Neutrophil (primary cell): ENCODE results near the gene GNB4.

Experiments
- H3K27ac ChIP-seq: fragments of 200-600 bp; sonication (generic); 2 replicates; pipeline ENCODE4 v1.5.1; 2016; ENCODE audit warnings: mild to moderate bottlenecking, moderate library complexity
- H3K27me3 ChIP-seq: fragments of 200-600 bp; sonication (generic); 2 replicates; pipeline ENCODE4 v1.6.0; 2016; ENCODE audit warnings: mild to moderate bottlenecking
- H3K36me3 ChIP-seq: fragments of 200-600 bp; sonication (generic); 2 replicates; pipeline ENCODE4 v1.5.1; 2017
- H3K4me1 ChIP-seq, 2 experiments: fragments of 200-600 bp in 1 of 2; sonication (generic) in 1 of 2; 1 replicate in 1 of 2; 2 replicates in 1 of 2; pipeline versions ENCODE4 v1.5.1 to v1.6.1; 2013 to 2016; ENCODE audit warnings: low read depth in 1 of 2, low read length in 1 of 2, mild to moderate bottlenecking in 1 of 2, moderate library complexity in 1 of 2; ENCODE audit not compliant: control insufficient read depth in 1 of 2, insufficient read depth in 1 of 2
- H3K4me3 ChIP-seq, 2 experiments: fragments of 200-600 bp in 1 of 2; sonication (generic) in 1 of 2; 1 replicate in 1 of 2; 2 replicates in 1 of 2; pipeline ENCODE4 v1.5.1; 2013 to 2016; ENCODE audit warnings: low read depth in 1 of 2, low read length in 1 of 2, mild to moderate bottlenecking in 1 of 2, moderate library complexity in 1 of 2
- H3K9me3 ChIP-seq: fragments of 200-600 bp; sonication (generic); 2 replicates; pipeline ENCODE4 v1.5.1; 2016
- CTCF ChIP-seq: fragments of 200-600 bp; sonication (generic); IDR thresholded peaks from 2 replicates; pipeline ENCODE4 v1.5.1; 2016; ENCODE audit warnings: antibody characterized with exemption

The GNB4 gene

GRCh38 chr3:179369621-179370020 is 81.6 kb downstream of the GNB4 start:
- Histone ChIP-seq H3K27me3 (no peaks in the 10 kb centered on the region), H3K9me3 (no peaks in the 10 kb centered on the region), H3K27ac (no peak overlapping the region), H3K4me3 (no peak overlapping the region), H3K4me1 (no peaks in the 10 kb centered on the region), H3K36me3 (peaks cover 72% of the 10 kb centered on the region)
- TF ChIP-seq CTCF = no peak

- H3K27ac ChIP-seq = no peak overlapping the region
- peaks cover 95% of the 10 kb centered on the region for H3K36me3 ChIP-seq
- no peak for TF ChIP-seq CTCF
- no peaks in the 10 kb centered on the region for H3K9me3 ChIP-seq
- no peak overlapping the region for H3K4me3 ChIP-seq
- H3K27me3 ChIP-seq = no peaks in the 10 kb centered on the region
- no peaks in the 10 kb centered on the region for H3K4me1 ChIP-seq
Observed at GRCh38 chr3:179363332-179363731, 87.9 kb downstream of the GNB4 start.

GRCh38 chr3:179355996-179356395 is 95.3 kb downstream of the GNB4 start:
- Histone ChIP-seq H3K4me3 (no peak overlapping the region), H3K27me3 (no peaks in the 10 kb centered on the region), H3K27ac (no peak overlapping the region), H3K4me1 (no peaks in the 10 kb centered on the region), H3K36me3 (peaks cover 97% of the 10 kb centered on the region), H3K9me3 (no peaks in the 10 kb centered on the region)
- TF ChIP-seq CTCF = no peak

- no peaks in the 10 kb centered on the region for H3K9me3 ChIP-seq
- H3K27me3 ChIP-seq = peaks cover 7% of the 10 kb centered on the region
- no peak for TF ChIP-seq CTCF
- peak overlapping the region; percentile 88 for H3K27ac ChIP-seq
- peak overlapping the region; percentile 78 to 79 for H3K4me3 ChIP-seq
- peaks cover 31% of the 10 kb centered on the region for H3K36me3 ChIP-seq
- peaks cover 16 to 19% of the 10 kb centered on the region in 2 experiments for H3K4me1 ChIP-seq
Observed at GRCh38 chr3:179348325-179349013, 102.8 kb downstream of the GNB4 start.

GRCh38 chr3:179347345-179348194 is 103.7 kb downstream of the GNB4 start, which contains the start of gene MFN1:
Gene MFN1, plus strand, starts transcription at chr3:179347709. Its CDS starts 1,143 bp downstream, at chr3:179348852.
- Histone ChIP-seq H3K4me3 (peak within 1 kb of the TSS; percentile 78 to 79), H3K9me3 (no peaks in the 10 kb centered on the region), H3K27ac (peak within 1 kb of the TSS; percentile 88), H3K27me3 (peaks cover 7% of the 10 kb centered on the region), H3K36me3 (peaks cover 24% of the 10 kb centered on the region), H3K4me1 (peaks cover 16 to 19% of the 10 kb centered on the region in 2 experiments)
- peak; percentile 36 for TF ChIP-seq CTCF
